Vagina (tissue), 2 donors: ENCODE results near the gene SLC1A4. TPM values are rescaled to one million over a fixed set of nuclear protein-coding genes. Genes with fewer than 3 reads are reported as not detected.
"Not testable (repeated sequence)": the region's sequence is repeated elsewhere in the genome, so short reads cannot be mapped to it uniquely, and the experiment has no call there.

ENCODE experiments used
- DNase-seq, 2 donors: peaks; one replicate each; pipeline ENCODE4 v3.0.0-alpha.2; 2017; ENCODE audit errors: extremely low spot score in 2 of 2
- H3K27ac ChIP-seq: fragments of 200-600 bp; sonication (generic); one replicate; pipeline ENCODE4 v1.5.1; 2019
- H3K27me3 ChIP-seq: fragments of 200-600 bp; sonication (generic); one replicate; pipeline ENCODE4 v1.5.1; 2019
- H3K36me3 ChIP-seq, 2 donors: fragments of 200-600 bp; sonication (generic); one replicate each; pipeline ENCODE4 v1.5.1; 2017 to 2019
- H3K4me1 ChIP-seq: fragments of 200-600 bp; sonication (generic); one replicate; pipeline ENCODE4 v1.5.1; 2019
- H3K4me3 ChIP-seq, 2 donors: fragments of 200-600 bp; sonication (generic); 1 replicate in 1 of 2; 2 replicates in 1 of 2; pipeline ENCODE4 v1.5.1; 2016 to 2019
- H3K9me3 ChIP-seq: fragments of 200-600 bp; sonication (generic); one replicate; pipeline ENCODE4 v1.5.1; 2019
- POLR2A ChIP-seq, 2 donors: fragments of 450-650 bp; IDR thresholded peaks; one replicate each; pipeline ENCODE4 v1.6.1; 2017; ENCODE audit warnings: antibody characterized with exemption in 2 of 2, mild to moderate bottlenecking in 2 of 2, moderate library complexity in 2 of 2
- POLR2AphosphoS5 ChIP-seq, 2 donors: sonication (generic); formaldehyde crosslinking; IDR thresholded peaks; one replicate each; pipeline ENCODE4 v1.9.0; 2017; ENCODE audit warnings: antibody characterized with exemption in 2 of 2, mild to moderate bottlenecking in 2 of 2, low read depth in 1 of 2; ENCODE audit not compliant: insufficient read depth in 1 of 2
- intact Hi-C: fragments of 100-400 bp; cut with DNase I; formaldehyde crosslinking; loops from one replicate; pipeline ENCODE4 v1.15.1; 2023
- total RNA-seq: library from RNA; depleted of rRNA; stranded (reverse); fragments of >200 nt; gene quantifications from one replicate; pipeline ENCODE4 v1.2.3, GENCODE V29; 2016
- TF ChIP-seq, protein P1 (sequence below), 3 experiments: fragments of 450-650 bp in 2 of 3; fragments of 200-600 bp in 1 of 3; sonication (generic) in 1 of 3; IDR thresholded peaks; one replicate each; pipeline ENCODE4 v1.5.1; 2017 to 2019; ENCODE audit warnings: antibody characterized with exemption in 3 of 3, mild to moderate bottlenecking in 2 of 3, moderate library complexity in 2 of 3

The SLC1A4 gene
- total RNA-seq, 1 donor from 2014 or later, result 11.5 TPM

DNA sequence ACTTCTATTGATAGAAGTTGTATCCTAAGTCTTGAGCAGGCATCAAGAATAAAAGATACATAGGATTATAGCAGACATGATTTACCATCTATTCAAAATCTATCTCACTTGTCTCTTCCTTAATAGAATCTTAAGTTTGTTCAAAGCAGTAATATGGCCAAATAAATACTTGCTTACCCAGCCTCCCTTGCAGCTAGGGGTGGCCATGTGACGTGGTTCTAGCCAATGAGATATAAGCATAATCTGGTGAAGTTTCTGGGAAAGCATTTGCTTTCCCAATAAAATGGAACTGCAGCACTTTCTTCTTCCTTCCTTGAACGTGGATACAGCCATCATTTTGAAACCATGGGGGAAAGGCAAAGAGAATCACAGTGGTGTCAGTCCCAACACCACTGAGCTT, 33.7 kb upstream of the SLC1A4 start:
- no peak overlapping the region for H3K27ac ChIP-seq
- TF ChIP-seq, protein P1, sequence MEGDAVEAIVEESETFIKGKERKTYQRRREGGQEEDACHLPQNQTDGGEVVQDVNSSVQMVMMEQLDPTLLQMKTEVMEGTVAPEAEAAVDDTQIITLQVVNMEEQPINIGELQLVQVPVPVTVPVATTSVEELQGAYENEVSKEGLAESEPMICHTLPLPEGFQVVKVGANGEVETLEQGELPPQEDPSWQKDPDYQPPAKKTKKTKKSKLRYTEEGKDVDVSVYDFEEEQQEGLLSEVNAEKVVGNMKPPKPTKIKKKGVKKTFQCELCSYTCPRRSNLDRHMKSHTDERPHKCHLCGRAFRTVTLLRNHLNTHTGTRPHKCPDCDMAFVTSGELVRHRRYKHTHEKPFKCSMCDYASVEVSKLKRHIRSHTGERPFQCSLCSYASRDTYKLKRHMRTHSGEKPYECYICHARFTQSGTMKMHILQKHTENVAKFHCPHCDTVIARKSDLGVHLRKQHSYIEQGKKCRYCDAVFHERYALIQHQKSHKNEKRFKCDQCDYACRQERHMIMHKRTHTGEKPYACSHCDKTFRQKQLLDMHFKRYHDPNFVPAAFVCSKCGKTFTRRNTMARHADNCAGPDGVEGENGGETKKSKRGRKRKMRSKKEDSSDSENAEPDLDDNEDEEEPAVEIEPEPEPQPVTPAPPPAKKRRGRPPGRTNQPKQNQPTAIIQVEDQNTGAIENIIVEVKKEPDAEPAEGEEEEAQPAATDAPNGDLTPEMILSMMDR (IDR thresholded peaks at IDR 0.05), result no peak
- TF ChIP-seq POLR2A (IDR thresholded peaks at IDR 0.05) (no peak), POLR2AphosphoS5 (IDR thresholded peaks at IDR 0.05; ENCODE audit: insufficient read depth in 1 of 2, low read depth in 1 of 2) (no peak)
- H3K4me1 ChIP-seq, result peaks cover 13% of the 10 kb centered on the region
- H3K36me3 ChIP-seq, result no peaks in the 10 kb centered on the region
- H3K4me3 ChIP-seq, result no peak overlapping the region
- no peak for DNase-seq
- no peaks in the 10 kb centered on the region for H3K27me3 ChIP-seq
- intact Hi-C loops, result no loop called here
- no peaks in the 10 kb centered on the region for H3K9me3 ChIP-seq

DNA sequence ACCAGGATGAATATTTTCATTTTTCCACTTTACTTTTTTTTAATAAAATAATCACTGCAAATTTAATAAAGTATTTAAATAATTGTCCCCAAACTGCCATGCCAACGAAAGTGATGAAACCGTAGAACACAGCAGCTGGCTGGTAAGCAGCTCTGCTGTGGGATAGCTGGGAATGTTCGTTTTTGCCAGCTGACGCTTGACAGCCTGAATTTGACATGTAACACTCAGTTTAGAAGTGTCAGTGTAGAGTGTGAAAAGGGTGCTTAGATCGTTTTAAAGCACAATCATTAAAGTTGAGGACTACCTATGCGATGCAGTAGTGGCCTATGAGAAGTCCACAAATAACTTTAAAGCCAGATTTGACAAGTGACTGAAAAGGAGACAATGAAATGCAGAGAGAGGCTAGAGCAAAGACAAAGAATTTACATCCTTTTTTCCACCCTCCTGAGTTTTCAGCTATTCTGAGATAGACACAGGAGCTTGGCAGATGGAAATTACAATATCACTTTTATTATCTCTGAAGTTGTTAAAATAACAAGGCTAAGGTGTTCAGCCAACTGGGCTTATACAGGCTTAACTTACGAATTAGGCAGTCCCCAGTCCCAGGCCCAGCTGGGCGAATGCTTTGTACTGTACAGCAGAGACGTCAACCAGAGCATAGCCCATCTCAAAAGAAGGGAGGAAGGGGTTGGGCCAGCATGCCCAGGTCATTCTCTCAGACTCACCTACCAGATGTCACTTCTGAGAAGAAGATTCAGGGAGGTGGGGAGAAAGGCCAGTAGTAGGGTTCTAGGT, 31.9 kb upstream of the SLC1A4 start:
- H3K4me1 ChIP-seq, result no peaks in the 10 kb centered on the region
- TF ChIP-seq, protein P1 (IDR thresholded peaks at IDR 0.05), result no peak
- TF ChIP-seq POLR2A (IDR thresholded peaks at IDR 0.05) (no peak), POLR2AphosphoS5 (IDR thresholded peaks at IDR 0.05; ENCODE audit: insufficient read depth in 1 of 2, low read depth in 1 of 2) (no peak)
- no peaks in the 10 kb centered on the region for H3K36me3 ChIP-seq
- no peak for DNase-seq
- no peaks in the 10 kb centered on the region for H3K27me3 ChIP-seq
- intact Hi-C loops, result no loop called here
- no peak overlapping the region for H3K27ac ChIP-seq
- H3K4me3 ChIP-seq, result no peak overlapping the region
- no peaks in the 10 kb centered on the region for H3K9me3 ChIP-seq

DNA sequence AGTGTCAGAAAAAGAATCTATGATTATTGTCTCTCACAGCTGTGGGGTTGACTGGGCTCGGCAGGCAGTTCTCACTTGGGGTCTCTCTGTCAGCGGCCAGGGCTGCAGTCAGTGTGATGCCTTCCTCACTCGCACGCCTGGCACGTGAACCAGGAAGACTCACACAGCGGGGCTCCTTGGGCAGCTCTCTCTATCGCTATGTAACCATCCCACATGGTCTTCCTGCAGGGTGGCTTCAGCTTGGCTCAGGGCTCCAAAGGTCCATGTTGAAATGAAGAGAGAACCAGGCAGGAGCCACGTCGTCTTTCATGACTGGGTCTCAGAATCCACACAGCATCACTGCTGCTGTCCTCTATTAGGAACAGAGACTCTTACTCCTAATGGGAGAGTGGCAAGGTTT, 30.6 kb upstream of the SLC1A4 start:
- Histone ChIP-seq H3K36me3 (no peaks in the 10 kb centered on the region), H3K9me3 (no peaks in the 10 kb centered on the region), H3K4me3 (no peak overlapping the region), H3K27me3 (no peaks in the 10 kb centered on the region), H3K27ac (no peak overlapping the region), H3K4me1 (no peaks in the 10 kb centered on the region)
- intact Hi-C loops, result no loop called here
- no peak for DNase-seq
- TF ChIP-seq POLR2A (IDR thresholded peaks at IDR 0.05) (no peak), POLR2AphosphoS5 (IDR thresholded peaks at IDR 0.05; ENCODE audit: insufficient read depth in 1 of 2, low read depth in 1 of 2) (no peak)
- TF ChIP-seq, protein P1 (IDR thresholded peaks at IDR 0.05), result no peak

DNA sequence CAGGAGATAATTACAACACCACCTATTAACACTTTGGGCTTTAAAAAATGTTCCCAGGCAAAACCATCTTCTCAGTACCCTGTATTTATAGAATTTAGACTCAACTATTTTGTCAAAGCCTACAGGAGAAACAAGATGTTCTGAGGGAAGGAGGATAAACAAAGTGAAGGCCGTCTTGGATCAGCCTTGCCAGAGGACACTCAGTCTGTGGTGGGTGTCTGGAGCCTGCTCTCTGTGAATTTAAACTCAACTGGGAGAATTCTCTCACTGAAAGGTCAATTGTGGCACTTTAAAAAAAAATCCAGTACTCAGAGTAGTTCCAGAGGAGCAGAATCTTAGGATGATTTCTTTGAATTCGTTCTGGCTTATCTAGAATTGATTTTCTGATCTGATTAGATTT, 28.4 kb upstream of the SLC1A4 start:
- no peak for DNase-seq
- Histone ChIP-seq H3K36me3 (no peaks in the 10 kb centered on the region), H3K27me3 (no peaks in the 10 kb centered on the region), H3K4me1 (no peaks in the 10 kb centered on the region), H3K27ac (no peak overlapping the region), H3K4me3 (no peak overlapping the region), H3K9me3 (no peaks in the 10 kb centered on the region)
- intact Hi-C loops, result no loop called here
- TF ChIP-seq POLR2A (IDR thresholded peaks at IDR 0.05), result no peak
- TF ChIP-seq, protein P1 (IDR thresholded peaks at IDR 0.05), result no peak
- TF ChIP-seq POLR2AphosphoS5 (IDR thresholded peaks at IDR 0.05; ENCODE audit: insufficient read depth in 1 of 2, low read depth in 1 of 2), result no peak

DNA sequence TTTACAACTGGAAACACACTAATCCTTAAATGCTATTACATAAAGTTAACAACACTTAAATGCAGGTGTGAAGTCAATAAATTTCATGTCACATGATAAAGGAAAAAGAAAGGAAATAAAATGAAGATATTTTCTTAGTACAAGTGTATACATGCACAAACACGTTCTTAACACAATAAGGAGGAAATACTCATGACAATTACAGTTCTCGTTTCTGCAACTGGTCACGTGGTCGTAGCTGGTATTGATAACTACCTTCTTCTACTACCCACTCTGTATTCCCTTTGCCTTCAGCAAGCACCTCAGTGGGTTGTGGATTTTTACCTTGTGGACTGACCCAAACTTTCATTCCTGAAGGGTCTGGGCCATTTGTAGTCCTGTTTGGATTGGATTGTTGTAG, 26.1 kb upstream of the SLC1A4 start:
- H3K27me3 ChIP-seq, H3K9me3 ChIP-seq, intact Hi-C loops, H3K4me3 ChIP-seq, H3K27ac ChIP-seq, H3K4me1 ChIP-seq, DNase-seq, H3K36me3 ChIP-seq: not testable (repeated sequence)
